Activated naive CD8-positive, alpha-beta T cell treated with anti-CD3 and anti-CD28 coated beads, Interleukin-2, amount 10 ng/mL, durations not matched to agents 7 days and 5 days (primary cell): ENCODE measurements around the gene ERG. TPM values are rescaled to one million over a fixed set of nuclear protein-coding genes. Genes with fewer than 3 reads are reported as not detected.

ENCODE experiments used
- ATAC-seq: fragments of 150-1000 bp; cut with Tn5 transposase; one replicate; pipeline ENCODE4 v1.10.0; 2021; ENCODE audit warnings: low read depth, moderate library complexity
- POLR2A ChIA-PET: fragments of 350-600 bp; sonication (Branson Sonifier 250); formaldehyde crosslinking; loops from one replicate; lab custom pipeline; 2021; ENCODE audit warnings: antibody characterized with exemption; lab: Charles Lee
- DNase-seq: peaks from one replicate; pipeline ENCODE4 v3.0.0; 2021
- H3K27ac Mint-ChIP-seq: one replicate; pipeline ENCODE4 v1.8.0; 2022; ENCODE audit warnings: mild to moderate bottlenecking, mixed read lengths
- H3K27me3 Mint-ChIP-seq: one replicate; pipeline ENCODE4 v1.8.0; 2022; ENCODE audit warnings: mild to moderate bottlenecking, moderate library complexity, mixed read lengths
- H3K36me3 Mint-ChIP-seq: one replicate; pipeline ENCODE4 v1.8.0; 2021; ENCODE audit warnings: mild to moderate bottlenecking, mixed read lengths
- H3K4me1 Mint-ChIP-seq: one replicate; pipeline ENCODE4 v1.8.0; 2021; ENCODE audit warnings: mixed read lengths
- H3K4me3 Mint-ChIP-seq: one replicate; pipeline ENCODE4 v1.8.0; 2022; ENCODE audit warnings: mild to moderate bottlenecking, moderate library complexity, mixed read lengths
- H3K9me3 Mint-ChIP-seq: one replicate; pipeline ENCODE4 v1.8.0; 2021; ENCODE audit warnings: mixed read lengths
- total RNA-seq, 2 experiments: library from RNA; stranded (reverse); gene quantifications; one replicate each; pipeline ENCODE4 v1.2.3, GENCODE V29; 2021

The ERG gene
- total RNA-seq, 2 experiments from 2014 or later: not detected

DNA sequence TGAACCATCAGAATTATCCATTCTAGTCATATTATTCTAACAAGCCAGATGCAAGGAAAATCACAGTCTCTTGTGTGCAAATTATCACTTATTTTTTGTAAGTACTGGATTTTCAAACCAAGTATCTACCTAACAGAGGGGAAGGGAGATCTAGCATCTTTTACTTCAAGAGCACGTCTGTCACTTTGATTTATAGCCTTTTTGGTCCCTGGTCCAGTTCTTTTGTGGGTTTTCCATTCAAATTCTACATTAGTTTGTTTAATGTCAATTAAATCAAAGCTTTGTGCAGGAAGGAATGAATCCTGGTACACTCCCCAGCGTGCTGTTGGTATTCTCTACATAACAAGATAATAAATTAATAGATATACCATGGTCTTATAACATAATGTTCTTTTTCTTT lies 43.6 kb downstream of the ERG start:
- no peak overlapping the region for H3K4me3 Mint-ChIP-seq
- ATAC-seq (no peak), DNase-seq (no peak)
- H3K36me3 Mint-ChIP-seq: no peaks in the 10 kb centered on the region
- H3K4me1 Mint-ChIP-seq: no peaks in the 10 kb centered on the region
- H3K27ac Mint-ChIP-seq: no peak overlapping the region
- POLR2A ChIA-PET: no interaction called here
- no peaks in the 10 kb centered on the region for H3K9me3 Mint-ChIP-seq
- H3K27me3 Mint-ChIP-seq: peaks cover 2% of the 10 kb centered on the region

DNA sequence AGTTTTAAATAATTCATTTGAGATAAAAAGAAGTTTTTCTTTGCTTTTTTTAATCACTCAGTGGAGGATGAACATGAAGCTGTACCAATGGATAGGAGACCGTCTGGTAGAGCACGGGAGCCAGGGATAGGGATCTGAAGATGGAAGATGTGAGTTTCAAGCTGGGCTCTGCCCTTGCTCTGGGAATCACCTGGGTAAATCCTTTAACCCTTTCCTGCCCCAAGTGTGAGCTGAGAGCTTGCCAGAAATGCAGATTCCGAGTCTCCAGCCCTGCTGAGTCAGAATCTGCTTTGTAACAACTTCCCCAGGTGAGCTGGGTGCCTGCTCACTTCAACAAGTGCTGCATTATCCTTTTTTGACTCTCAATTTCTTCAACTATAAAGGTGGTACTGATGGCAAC lies 44.1 kb downstream of the ERG start:
- H3K36me3 Mint-ChIP-seq: no peaks in the 10 kb centered on the region
- H3K27ac Mint-ChIP-seq: no peak overlapping the region
- H3K27me3 Mint-ChIP-seq: peaks cover 2% of the 10 kb centered on the region
- POLR2A ChIA-PET: no interaction called here
- H3K9me3 Mint-ChIP-seq: no peaks in the 10 kb centered on the region
- no peak for ATAC-seq
- no peaks in the 10 kb centered on the region for H3K4me1 Mint-ChIP-seq
- no peak for DNase-seq
- H3K4me3 Mint-ChIP-seq: no peak overlapping the region

DNA sequence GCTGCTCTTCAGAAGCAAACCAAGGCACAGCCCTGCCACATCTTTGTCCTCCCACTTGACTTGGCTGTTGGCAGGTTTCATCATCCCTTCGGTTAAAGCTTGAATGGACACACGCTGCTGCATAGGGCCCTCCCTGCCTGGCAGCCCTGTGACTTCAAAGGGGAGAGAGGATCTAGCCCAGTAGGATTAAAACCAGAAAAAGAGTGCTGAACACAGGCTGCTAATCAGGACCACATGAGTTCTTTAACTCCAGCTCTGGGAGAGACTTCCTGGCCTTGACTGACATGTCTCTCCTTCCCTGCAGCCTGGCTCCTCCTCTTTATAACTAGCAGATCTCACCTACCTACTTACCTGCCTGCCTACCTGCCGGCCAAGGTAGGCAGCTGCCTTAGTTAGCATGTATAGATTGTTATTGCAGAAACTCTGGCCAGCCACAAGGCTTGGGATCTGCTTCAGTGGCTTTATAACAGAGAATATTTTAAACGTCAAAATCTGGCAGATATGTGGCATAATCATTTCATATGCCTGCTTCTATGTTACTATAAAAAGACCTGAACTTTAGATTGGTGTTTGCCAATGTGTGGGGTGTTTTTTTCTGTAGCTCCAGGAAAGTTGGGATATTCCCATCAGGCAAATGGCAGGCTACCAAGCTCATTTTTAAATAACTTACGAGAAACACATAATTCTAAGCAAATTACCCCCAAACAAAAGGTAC lies 49.4 kb downstream of the ERG start:
- Mint-ChIP-seq H3K27me3 (peaks cover 11% of the 10 kb centered on the region), H3K4me1 (no peaks in the 10 kb centered on the region), H3K4me3 (no peak overlapping the region), H3K9me3 (no peaks in the 10 kb centered on the region), H3K27ac (no peak overlapping the region), H3K36me3 (no peaks in the 10 kb centered on the region)
- POLR2A ChIA-PET: no interaction called here
- ATAC-seq (no peak), DNase-seq (no peak)

DNA sequence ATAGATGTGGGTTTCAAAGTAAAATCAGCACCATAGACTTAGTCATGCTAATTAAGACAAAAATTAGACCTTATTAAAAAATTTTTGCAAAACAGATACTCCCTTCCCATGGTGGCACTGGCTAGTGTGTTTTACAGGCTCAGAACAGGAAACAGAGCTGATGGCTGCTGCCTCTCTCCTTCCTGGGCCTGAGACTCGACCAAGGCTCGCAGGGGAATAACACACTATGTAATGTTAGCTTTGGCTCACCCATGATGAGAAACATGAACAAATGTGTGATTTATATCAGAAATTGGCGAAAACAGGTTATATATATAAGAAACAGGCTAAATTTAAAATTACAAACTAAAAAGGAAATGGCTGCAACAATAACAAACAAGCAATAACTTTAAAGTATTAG lies 50.7 kb downstream of the ERG start:
- no peaks in the 10 kb centered on the region for H3K9me3 Mint-ChIP-seq

DNA sequence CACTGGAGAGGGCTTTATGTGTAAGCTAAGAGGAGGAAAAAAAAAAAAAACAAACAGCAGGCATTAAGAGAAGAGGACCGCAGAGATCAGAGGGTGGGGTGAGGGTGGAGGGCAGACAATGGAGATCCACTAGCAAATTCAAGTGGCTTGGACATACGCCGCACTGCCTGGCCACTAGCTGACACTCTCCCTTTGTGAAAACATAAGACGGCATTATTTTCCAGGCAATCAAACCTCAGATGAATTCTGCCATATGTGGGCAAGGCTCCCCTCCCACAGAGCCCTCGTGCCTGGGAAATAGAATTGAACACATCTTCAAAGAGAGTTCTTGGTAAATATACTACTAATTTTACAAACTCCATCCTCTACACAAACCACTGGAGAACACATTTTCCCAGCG lies 53.6 kb downstream of the ERG start:
- no peaks in the 10 kb centered on the region for H3K4me1 Mint-ChIP-seq
- POLR2A ChIA-PET: no interaction called here
- DNase-seq (no peak), ATAC-seq (no peak)
- H3K36me3 Mint-ChIP-seq: no peaks in the 10 kb centered on the region
- H3K27ac Mint-ChIP-seq: no peak overlapping the region
- peaks cover 9% of the 10 kb centered on the region for H3K27me3 Mint-ChIP-seq
- H3K9me3 Mint-ChIP-seq: no peaks in the 10 kb centered on the region
- no peak overlapping the region for H3K4me3 Mint-ChIP-seq

More for the DNA sequence above, 50.7 kb downstream of the ERG start:
- ATAC-seq (no peak), DNase-seq (no peak)
- Mint-ChIP-seq H3K36me3 (no peaks in the 10 kb centered on the region), H3K4me3 (no peak overlapping the region), H3K27me3 (peaks cover 11% of the 10 kb centered on the region), H3K27ac (no peak overlapping the region), H3K4me1 (no peaks in the 10 kb centered on the region)
- POLR2A ChIA-PET: no interaction called here

DNA sequence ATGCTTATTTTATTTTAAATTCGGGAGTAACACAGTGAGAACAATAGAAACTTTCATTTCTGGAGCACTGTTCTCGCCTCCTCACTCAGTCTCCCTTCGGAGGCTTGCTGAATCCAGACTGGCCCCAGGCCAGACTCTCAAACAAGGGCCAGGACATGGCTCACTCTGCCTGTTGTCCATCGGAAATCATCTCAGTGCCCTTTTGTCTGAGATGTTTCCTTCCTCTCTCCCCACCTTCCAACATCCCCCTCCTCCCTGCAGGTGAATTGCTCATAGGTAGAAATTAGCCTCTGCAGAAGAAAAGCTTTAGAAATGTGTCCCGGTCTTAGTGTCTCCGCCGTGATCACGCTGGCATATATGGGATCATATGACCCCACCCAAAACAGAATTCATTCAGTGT lies 55.2 kb downstream of the ERG start:
- Mint-ChIP-seq H3K36me3 (no peaks in the 10 kb centered on the region), H3K4me3 (no peak overlapping the region), H3K27me3 (peaks cover 1% of the 10 kb centered on the region), H3K9me3 (no peaks in the 10 kb centered on the region), H3K4me1 (no peaks in the 10 kb centered on the region), H3K27ac (no peak overlapping the region)
- no peak for DNase-seq
- no peak for ATAC-seq
- POLR2A ChIA-PET: no interaction called here

DNA sequence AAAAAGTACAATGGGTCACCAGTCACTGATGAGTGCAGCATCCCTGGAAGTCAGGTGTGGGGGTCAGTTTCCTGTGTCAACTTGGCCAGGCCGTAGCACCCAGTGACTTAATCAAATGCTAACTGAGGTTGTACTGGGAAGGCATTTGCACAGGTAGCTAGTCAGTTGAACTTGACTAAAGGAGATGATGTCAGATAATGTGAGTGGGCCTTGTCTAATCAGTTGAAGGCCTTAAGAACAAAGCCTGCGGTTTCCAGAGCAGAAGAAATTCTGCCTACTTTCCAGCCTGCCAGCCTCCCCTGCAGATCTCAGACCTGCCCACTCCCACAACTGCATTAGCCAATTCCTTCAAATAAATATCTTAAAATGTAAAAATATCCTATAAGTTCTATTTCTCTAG lies 57.1 kb downstream of the ERG start:
- no peaks in the 10 kb centered on the region for H3K36me3 Mint-ChIP-seq
- H3K9me3 Mint-ChIP-seq: no peaks in the 10 kb centered on the region
- H3K4me3 Mint-ChIP-seq: no peak overlapping the region
- POLR2A ChIA-PET: no interaction called here
- DNase-seq (no peak), ATAC-seq (no peak)
- no peak overlapping the region for H3K27ac Mint-ChIP-seq
- H3K4me1 Mint-ChIP-seq: no peaks in the 10 kb centered on the region
- peaks cover 1% of the 10 kb centered on the region for H3K27me3 Mint-ChIP-seq

DNA sequence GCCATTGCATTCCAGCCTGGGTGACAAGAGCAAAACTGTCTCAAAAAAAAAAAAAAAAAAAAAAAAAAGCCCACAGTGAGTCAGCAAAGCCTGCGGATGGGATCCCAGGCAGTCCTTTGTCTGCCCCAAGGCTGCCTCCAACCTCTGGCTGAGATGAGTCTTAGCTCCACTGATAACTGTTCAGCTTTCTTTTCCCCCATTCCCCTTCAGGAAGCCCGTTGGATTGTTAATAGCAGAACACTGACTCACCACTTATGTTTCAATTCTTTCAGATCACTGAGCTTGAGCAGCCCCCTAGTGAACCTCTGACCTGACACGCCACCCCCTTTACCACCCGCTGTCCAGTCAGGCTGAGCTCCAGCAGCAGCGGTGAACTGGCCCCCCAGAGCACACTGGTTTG lies 57.5 kb downstream of the ERG start:
- Mint-ChIP-seq H3K9me3 (no peaks in the 10 kb centered on the region), H3K36me3 (no peaks in the 10 kb centered on the region), H3K4me1 (no peaks in the 10 kb centered on the region), H3K4me3 (no peak overlapping the region), H3K27ac (no peak overlapping the region), H3K27me3 (peaks cover under 1% of the 10 kb centered on the region)
- POLR2A ChIA-PET: no interaction called here
- DNase-seq: no peak
- ATAC-seq: no peak

DNA sequence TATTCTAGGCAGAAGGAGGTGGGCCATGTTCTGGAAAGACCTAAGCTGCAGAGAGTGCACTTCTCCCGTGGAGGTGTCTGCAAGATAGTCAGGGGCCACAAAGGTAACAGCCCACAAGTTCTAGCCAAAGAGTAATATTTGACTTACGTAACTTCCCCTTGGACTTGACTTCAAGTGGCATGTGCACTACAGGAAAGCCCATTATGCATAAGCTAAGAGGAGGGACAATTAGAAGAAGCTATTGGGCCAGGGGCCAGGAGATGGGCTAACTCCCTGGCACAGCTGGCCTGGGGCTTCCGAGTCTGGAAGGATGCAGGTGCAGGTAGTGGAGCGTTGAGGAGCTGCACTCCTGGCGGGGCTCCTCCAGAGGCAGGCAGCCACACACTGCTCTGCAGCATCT lies 58.3 kb downstream of the ERG start:
- DNase-seq (no peak), ATAC-seq (no peak)
- no peaks in the 10 kb centered on the region for H3K27me3 Mint-ChIP-seq
- POLR2A ChIA-PET: no interaction called here
- H3K36me3 Mint-ChIP-seq: no peaks in the 10 kb centered on the region
- no peak overlapping the region for H3K27ac Mint-ChIP-seq
- no peak overlapping the region for H3K4me3 Mint-ChIP-seq
- no peaks in the 10 kb centered on the region for H3K4me1 Mint-ChIP-seq
- H3K9me3 Mint-ChIP-seq: no peaks in the 10 kb centered on the region

DNA sequence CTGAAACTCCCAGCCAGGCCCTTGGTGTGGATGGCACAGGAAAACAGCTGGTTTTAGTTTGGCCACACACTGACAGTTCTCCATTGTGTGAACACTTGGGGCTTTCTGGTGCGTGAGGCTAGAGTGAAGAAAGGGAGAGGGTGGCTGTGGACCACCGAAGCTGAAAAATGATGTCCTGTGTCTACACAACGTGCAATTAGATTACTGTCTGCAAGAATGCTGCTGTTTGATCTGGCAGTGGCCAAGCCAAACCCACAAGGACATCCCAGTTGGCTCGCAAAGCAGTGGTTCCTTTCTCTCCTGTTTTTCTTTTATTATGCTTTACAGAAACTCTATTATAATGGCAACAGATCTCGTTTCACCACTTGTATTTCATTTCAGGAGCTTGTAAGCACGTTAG lies 58.9 kb downstream of the ERG start:
- no peak for DNase-seq
- Mint-ChIP-seq H3K9me3 (no peaks in the 10 kb centered on the region), H3K27me3 (no peaks in the 10 kb centered on the region), H3K36me3 (no peaks in the 10 kb centered on the region), H3K27ac (no peak overlapping the region), H3K4me1 (no peaks in the 10 kb centered on the region), H3K4me3 (no peak overlapping the region)
- POLR2A ChIA-PET: no interaction called here
- no peak for ATAC-seq

DNA sequence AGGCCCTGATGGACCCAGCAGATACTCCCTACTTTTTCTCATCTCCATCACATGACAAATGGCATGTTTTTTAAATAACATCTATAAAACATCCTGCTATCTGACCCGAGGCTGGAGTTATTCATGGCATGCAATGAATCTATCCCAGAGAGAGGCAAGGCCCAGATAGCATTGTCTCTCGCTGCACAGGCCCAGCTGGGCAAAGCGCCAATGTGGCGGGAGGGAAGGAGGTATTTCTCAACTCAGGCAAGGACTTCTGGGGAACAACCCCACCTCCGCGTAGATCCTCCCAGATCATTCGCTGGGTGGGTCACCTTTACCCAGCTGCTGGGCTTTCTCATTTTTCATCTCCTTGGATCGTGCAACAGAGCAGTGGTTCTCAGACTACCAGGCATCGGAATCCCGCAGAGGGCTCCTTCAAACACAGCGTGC lies 59.8 kb downstream of the ERG start:
- POLR2A ChIA-PET: no interaction called here
- DNase-seq (no peak), ATAC-seq (no peak)
- Mint-ChIP-seq H3K27ac (no peak overlapping the region), H3K4me3 (no peak overlapping the region), H3K4me1 (no peaks in the 10 kb centered on the region), H3K27me3 (no peaks in the 10 kb centered on the region), H3K36me3 (no peaks in the 10 kb centered on the region), H3K9me3 (no peaks in the 10 kb centered on the region)

DNA sequence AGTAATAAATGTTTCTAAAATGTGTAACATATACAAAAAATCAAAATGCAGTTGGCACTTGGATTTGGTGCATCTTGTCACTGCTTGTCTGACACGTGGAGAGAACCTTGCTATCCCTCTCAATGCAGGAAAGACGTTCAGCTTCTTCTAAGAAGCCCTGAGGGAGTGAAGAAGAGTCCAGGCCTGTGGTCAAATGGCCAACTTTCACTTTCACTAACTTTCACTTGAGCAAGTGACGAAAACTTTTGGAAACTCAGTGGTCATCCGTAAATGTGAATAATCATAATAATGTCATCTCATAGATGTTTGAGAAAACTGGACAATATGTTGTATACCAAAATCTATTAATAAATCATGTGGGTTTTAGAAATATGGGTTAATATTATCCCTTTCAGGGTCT lies 61.9 kb downstream of the ERG start:
- no peaks in the 10 kb centered on the region for H3K9me3 Mint-ChIP-seq
- no peaks in the 10 kb centered on the region for H3K4me1 Mint-ChIP-seq
- no peak for DNase-seq
- no peak overlapping the region for H3K4me3 Mint-ChIP-seq
- no peak for ATAC-seq
- POLR2A ChIA-PET: no interaction called here
- no peaks in the 10 kb centered on the region for H3K27me3 Mint-ChIP-seq
- H3K36me3 Mint-ChIP-seq: no peaks in the 10 kb centered on the region
- H3K27ac Mint-ChIP-seq: no peak overlapping the region

DNA sequence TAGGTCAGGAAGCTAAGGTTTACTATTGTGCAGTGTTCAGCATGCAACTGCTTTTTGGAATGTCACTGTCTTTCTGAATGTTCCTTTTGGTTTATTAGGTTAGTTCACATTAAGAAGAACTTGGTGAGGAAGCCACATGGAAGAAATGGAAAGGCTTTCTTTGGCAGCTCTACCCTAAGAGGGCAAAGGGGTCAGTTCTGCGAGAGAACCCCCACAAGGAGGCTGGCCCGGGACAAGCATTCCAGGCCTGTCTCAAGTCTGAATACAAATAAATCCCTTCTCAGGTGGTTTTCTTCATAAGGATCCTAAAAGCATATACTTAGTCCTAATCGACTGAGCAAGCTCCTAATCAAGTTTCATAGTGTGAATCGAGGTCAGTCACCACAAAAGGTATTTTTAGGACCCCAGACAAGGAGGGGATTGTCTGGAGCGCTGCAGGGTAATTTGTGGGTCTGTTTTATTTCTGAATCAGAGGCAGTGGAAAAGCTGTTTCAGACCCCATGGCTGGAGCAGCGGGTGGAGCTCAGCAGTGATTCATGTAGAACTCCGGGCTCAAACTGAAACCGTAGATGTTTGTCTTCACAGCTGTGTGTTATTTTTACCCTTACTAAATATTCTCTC lies 63.3 kb downstream of the ERG start:
- H3K9me3 Mint-ChIP-seq: no peaks in the 10 kb centered on the region
- DNase-seq (no peak), ATAC-seq (no peak)
- POLR2A ChIA-PET: no interaction called here
- H3K4me3 Mint-ChIP-seq: no peak overlapping the region
- H3K36me3 Mint-ChIP-seq: no peaks in the 10 kb centered on the region
- H3K27ac Mint-ChIP-seq: no peak overlapping the region
- H3K4me1 Mint-ChIP-seq: no peaks in the 10 kb centered on the region
- no peaks in the 10 kb centered on the region for H3K27me3 Mint-ChIP-seq

DNA sequence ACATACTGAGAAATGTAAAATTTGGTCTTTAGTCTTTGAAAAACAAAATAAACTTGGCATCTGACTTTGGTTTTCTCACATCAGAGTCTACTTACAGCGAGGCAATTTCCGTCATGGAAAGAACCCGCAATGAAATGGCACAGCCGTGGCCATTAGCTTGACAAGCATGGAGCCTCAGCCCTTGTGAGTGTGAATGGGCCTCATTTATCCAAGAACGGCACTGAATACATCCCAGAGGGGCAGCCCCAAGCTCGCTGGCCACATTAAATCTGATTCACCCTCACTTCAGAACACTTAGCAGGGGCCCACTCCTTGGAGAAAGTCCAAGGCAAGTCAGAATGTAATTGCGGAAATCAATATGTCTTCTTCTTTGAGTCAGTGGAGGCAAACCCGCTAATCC lies 64.8 kb downstream of the ERG start:
- DNase-seq (no peak), ATAC-seq (no peak)
- Mint-ChIP-seq H3K9me3 (no peaks in the 10 kb centered on the region), H3K27me3 (no peaks in the 10 kb centered on the region), H3K27ac (no peak overlapping the region), H3K4me1 (no peaks in the 10 kb centered on the region), H3K36me3 (no peaks in the 10 kb centered on the region), H3K4me3 (no peak overlapping the region)
- POLR2A ChIA-PET: no interaction called here
